Measurements from ENCODE around the gene ULK4.
"Not testable (repeated sequence)": the region's sequence is repeated elsewhere in the genome, so short reads cannot be mapped to it uniquely, and the experiment has no call there.

Gene ULK4

DNA sequence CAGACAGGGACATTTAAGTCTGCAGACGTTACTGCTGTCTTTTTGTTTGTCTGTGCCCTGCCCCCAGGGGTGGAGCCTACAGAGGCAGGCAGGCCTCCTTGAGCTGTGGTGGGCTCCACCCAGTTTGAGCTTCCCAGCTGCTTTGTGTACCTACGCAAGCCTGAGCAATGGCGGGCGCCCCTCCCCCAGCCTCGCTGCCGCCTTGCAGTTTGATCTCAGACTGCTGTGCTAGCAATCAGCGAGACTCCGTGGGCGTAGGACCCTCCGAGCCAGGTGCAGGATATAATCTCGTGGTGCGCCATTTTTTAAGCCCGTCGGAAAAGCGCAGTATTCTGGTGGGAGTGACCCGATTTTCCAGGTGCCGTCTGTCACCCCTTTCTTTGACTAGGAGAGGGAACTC lies 314.2 kb downstream of the ULK4 start:
- not testable (repeated sequence) for DNase-seq (ENCODE audit: low read depth)

GRCh38 chr3:41640076-41640475 lies 321.8 kb downstream of the ULK4 start:
- no peak for DNase-seq (ENCODE audit: low read depth)

DNA sequence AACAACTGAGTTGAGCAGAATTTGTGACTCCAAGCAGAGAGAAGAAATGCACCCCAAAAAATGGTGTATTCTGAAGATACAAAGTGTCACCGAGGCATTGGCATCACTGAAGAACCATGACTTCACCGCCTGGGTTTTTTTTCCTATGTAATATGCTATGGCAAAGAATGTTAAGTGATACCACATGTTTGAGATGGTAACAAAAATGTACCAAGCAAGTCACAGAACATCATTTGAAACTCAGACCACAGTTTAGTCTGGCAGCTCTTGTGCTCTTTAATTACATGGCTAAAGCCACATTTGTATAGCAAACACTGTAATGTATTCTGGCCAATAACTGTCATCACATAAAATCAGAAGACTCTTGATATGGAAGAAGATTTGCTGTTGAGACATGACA lies 323.5 kb downstream of the ULK4 start:
- DNase-seq (ENCODE audit: low read depth), result no peak

- no peak for DNase-seq (ENCODE audit: low read depth)
Measured at GRCh38 chr3:41632700-41633099, 329.2 kb downstream of the ULK4 start.

DNA sequence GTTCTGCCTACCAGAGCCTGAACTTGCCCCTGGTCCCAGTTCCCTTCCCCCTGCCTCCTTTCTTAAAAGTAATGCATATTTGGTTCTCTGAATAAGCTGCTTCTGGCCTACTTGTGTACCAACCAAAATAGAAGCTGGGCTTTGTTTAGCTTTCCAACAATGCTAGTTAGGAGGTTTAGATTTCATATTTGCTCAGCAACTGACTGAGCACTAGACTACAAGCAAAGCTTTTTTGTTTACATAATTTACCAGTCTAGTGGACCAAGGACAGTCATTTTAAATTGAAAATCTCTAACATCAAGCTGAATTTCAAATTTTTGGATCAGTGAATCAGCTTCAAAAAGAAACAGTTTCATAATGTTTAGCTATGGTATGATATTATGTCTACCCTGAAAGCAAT lies 331.2 kb downstream of the ULK4 start:
- DNase-seq (ENCODE audit: low read depth), result no peak

DNA sequence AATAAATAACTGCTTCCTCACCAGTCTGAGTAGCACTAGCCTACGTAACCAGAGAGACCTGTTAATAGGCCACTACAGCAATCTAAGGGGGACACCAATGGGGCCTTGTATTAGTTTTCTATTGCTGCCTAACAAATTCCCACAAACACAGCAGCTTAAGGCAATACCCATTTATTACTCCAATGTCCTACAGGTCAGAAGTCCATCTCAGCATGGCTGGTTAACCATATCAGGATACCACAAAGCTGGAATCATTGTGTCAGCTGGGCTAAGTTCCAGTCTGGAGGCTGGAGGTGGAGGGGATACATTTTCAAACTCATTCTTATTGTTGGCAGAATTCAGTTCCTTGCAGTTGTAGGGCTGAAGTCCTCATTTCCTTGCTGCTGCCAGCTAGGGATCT lies 331.9 kb downstream of the ULK4 start:
- DNase-seq (ENCODE audit: low read depth), result no peak

DNA sequence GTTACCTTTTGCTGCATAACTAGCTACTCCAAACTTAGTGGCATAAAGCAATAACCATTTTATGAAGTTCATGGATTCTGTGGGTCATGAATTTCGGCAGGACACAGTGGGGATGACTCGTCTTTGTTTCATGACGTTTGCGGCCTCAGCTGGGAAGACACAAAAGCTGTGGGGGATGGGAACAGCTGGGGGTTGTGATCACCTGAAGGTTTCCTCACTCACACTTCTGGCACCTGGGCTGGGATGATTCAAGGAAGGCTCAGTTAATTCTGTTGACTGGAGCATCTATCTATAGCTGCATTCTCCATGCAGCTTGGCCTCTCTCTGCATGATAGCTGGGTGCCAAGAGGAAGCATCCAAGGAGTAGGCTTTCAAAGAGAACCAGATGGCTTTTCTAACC lies 332.8 kb downstream of the ULK4 start:
- DNase-seq (ENCODE audit: low read depth), result no peak

- no peak for DNase-seq (ENCODE audit: low read depth)
Measured at GRCh38 chr3:41627477-41628087, 334.3 kb downstream of the ULK4 start.

- DNase-seq (ENCODE audit: low read depth), result no peak
Measured at GRCh38 chr3:41612853-41613252, 349.1 kb downstream of the ULK4 start.

DNA sequence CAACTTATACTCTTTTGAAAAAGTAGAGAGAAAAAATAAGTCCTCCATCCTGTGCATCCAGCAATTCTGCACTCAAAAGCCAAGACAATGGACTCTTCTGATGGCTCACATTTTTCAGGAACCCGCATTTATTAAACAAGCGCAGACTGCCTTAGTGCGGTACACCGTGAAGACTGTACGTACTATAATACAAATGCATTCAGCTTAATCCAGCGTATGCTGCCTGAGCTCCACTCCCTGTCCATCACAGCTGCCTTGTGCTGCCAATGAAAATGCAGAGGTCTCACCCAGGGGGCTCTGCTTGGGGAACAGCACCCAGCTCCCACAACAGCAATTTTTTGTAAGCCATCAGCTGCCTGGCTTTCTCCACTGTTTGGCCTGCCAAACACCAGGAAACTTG lies 350.9 kb downstream of the ULK4 start:
- DNase-seq (ENCODE audit: low read depth), result no peak

DNA sequence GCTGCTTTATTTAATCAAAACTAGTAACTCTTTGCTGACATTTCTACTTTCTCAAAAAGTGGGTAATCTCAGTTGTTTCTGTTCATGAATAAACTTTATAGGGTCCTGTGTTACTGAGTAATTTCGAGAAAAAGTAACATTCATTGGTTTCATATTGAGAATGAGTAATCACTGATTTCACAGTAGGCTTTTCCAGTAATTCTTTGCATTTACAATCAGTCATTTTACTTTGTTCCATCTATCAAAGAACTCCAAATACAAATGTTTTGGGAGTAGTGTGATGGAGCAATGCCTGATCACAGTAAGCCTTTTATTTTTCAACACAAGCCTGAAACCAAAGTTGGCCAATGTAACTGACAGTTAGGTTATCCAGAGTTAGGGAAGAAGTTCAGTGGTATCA lies 353.6 kb downstream of the ULK4 start:
- no peak for DNase-seq (ENCODE audit: low read depth)

- DNase-seq (ENCODE audit: low read depth), result no peak
Measured at GRCh38 chr3:41603807-41604206, 358.1 kb downstream of the ULK4 start.

GRCh38 chr3:41602121-41602520 lies 359.8 kb downstream of the ULK4 start:
- no peak for DNase-seq (ENCODE audit: low read depth)

- DNase-seq (ENCODE audit: low read depth), result no peak
Measured at GRCh38 chr3:41601404-41601987, 360.4 kb downstream of the ULK4 start.

GRCh38 chr3:41600616-41601015 lies 361.3 kb downstream of the ULK4 start:
- no peak for DNase-seq (ENCODE audit: low read depth)

DNA sequence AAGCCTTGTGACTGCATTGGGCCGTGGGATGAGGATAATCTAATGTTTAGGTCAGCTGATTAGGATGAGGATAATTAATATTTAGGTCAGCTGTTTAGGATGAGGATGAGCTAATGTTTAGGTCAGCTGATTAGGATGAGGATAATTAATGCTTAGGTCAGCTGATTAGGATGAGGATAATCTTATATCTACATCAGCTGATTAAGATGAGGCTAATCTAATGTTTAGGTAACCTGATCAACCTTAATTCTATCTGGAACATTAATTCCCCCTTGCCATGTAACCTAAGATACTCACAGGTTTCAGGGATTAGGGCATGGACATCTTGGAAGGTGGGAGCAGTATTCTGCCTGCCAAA lies 362.8 kb downstream of the ULK4 start:
- no peak for DNase-seq (ENCODE audit: low read depth)

GRCh38 chr3:41598402-41599126 lies 363.3 kb downstream of the ULK4 start:
- no peak for DNase-seq (ENCODE audit: low read depth)

DNA sequence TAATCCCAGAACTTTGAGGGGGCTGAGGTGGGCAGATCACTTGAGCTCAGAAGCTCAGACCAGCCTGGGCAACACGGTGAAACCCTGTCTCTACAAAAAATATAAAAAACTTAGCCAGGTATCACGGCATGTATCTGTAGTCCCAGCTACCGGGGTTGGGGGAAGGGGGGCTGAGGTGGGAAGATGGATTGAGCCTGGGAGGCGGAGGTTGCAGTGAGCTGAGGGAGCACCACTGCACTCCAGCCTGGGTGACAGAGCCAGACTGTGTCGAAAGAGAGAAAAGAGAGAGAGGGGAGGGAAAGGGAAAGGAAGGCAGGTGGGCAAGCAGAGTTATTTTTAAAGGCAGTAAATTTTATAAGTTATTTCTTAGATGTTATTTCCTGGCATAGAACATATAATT lies 368.1 kb downstream of the ULK4 start:
- DNase-seq (ENCODE audit: low read depth), result no peak

DNA sequence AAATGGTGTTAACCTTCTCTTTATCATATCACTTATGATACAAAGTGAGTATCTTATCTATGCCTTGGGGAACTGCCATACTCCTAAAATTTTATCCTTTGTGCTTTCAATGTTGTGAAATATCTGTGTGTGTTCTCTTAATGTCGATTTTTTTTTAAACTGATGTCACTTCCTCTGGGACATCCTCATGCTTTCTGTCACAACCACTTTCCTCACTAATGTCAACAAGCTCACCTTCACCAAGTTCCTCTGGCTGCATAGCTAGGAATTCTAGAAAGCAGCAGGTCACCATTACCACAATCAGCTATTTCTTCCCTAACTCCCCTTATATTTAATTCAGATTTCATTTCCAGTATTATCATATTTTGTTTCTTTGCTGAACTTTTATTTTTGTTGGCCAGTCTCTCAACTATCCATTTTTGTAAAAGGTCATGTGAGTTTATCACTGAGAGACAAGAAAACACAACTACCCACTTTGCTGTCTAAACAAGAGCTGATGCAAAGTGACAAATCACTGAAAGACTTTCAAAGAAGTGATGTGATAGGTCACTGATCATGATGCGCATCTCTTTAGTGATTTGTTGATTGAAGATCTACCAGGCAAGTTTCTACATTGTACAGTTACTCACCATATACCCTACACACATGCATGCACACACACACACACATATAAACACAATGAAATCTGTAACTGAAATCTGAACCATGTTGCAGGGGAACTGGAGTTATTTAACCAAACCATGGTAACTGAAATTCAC lies 369.0 kb downstream of the ULK4 start:
- no peak for DNase-seq (ENCODE audit: low read depth)

GRCh38 chr3:41583014-41583413 lies 378.9 kb downstream of the ULK4 start:
- DNase-seq (ENCODE audit: low read depth), result no peak

DNA sequence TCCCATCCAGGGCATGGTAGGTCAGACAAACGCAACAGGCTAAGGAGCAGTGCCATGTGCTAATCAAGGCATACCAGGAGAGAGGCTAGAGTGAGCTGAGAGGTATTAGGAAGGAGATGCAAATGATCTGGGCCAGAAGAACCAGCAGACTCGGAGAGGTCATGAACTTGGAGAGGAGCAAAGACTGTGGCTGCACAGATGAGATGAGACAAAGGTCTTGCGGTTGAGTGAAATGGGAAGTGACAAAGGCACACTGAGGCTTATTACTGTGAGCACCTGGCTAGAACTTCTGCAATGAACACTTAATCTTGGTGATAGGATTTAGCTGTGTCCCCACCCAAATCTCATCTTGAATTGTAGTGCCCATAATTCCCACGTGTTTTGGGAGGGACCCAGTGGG lies 380.2 kb downstream of the ULK4 start:
- no peak for DNase-seq (ENCODE audit: low read depth)

GRCh38 chr3:41580274-41580959 lies 381.5 kb downstream of the ULK4 start:
- DNase-seq (ENCODE audit: low read depth), result no peak
